Upper lobe of left lung (tissue), 4 donors: Measurements from ENCODE around the gene EFHD1.

Experiments used
- POLR2AphosphoS5 ChIP-seq, 2 donors: sonication (generic); formaldehyde crosslinking; IDR thresholded peaks; one replicate each; pipeline ENCODE4 v1.5.1; 2017; ENCODE audit warnings: antibody characterized with exemption in 2 of 2
- TF ChIP-seq, protein P1 (sequence below), 6 experiments: fragments of 450-650 bp in 4 of 6; fragments of 200-600 bp in 2 of 6; sonication (generic) in 2 of 6; IDR thresholded peaks; one replicate each; pipeline ENCODE4 v1.5.1; 2016 to 2019; ENCODE audit warnings: antibody characterized with exemption in 6 of 6

DNA sequence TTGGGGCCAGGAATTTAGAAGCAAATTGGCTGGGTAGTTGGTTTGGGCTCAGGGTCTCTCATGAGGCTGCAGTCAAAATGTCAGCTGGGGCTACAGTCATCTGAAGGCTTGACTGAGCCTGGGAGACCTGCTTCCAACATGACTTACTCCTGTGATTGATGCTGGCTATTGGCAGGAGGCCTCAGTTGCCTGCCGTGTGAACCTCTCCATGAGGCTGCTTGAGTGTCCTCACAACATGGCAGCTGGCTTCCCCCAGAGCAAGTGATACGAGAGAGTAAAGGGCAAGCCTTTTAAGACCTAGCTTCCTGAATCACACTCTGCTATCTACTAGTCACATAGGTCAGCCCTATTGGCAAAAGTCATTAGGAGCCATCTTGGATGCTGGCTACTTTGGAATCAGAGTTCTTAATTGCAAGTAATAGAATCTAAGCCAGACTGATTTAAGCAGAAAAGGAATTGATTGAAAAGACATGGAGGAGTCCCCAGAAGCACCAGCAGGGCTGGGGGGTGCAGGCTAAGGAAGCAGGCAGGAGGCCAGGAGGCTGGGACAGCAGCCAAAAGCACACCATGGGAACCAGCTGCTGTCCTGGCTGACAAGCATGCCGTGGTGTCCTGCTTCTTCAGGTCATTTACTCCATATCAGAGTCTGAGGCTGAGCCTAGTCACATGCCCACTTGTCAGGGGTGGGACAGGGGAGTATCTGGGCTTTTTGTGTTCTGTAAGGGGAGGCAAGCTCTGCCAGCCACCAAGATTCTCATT lies 55.9 kb downstream of the EFHD1 start:
- TF ChIP-seq, protein P1, sequence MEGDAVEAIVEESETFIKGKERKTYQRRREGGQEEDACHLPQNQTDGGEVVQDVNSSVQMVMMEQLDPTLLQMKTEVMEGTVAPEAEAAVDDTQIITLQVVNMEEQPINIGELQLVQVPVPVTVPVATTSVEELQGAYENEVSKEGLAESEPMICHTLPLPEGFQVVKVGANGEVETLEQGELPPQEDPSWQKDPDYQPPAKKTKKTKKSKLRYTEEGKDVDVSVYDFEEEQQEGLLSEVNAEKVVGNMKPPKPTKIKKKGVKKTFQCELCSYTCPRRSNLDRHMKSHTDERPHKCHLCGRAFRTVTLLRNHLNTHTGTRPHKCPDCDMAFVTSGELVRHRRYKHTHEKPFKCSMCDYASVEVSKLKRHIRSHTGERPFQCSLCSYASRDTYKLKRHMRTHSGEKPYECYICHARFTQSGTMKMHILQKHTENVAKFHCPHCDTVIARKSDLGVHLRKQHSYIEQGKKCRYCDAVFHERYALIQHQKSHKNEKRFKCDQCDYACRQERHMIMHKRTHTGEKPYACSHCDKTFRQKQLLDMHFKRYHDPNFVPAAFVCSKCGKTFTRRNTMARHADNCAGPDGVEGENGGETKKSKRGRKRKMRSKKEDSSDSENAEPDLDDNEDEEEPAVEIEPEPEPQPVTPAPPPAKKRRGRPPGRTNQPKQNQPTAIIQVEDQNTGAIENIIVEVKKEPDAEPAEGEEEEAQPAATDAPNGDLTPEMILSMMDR (IDR thresholded peaks at IDR 0.05) = no peak
- no peak for TF ChIP-seq POLR2AphosphoS5 (IDR thresholded peaks at IDR 0.05)
